Breast epithelium (tissue), 3 donors: ENCODE results near the gene CDH20.

Experiments
- CTCF ChIP-seq, 3 donors: fragments of 450-650 bp; IDR thresholded peaks; one replicate each; pipeline ENCODE4 v1.5.1; 2016 to 2017; ENCODE audit warnings: antibody characterized with exemption in 3 of 3, mild to moderate bottlenecking in 3 of 3, moderate library complexity in 3 of 3
- POLR2A ChIP-seq: fragments of 450-650 bp; IDR thresholded peaks from one replicate; pipeline ENCODE4 v1.6.1; 2016; ENCODE audit warnings: antibody characterized with exemption, mild to moderate bottlenecking, moderate library complexity
- POLR2AphosphoS5 ChIP-seq, 3 donors: sonication (generic); formaldehyde crosslinking; IDR thresholded peaks; one replicate each; pipeline ENCODE4 v1.6.1; 2017; ENCODE audit warnings: antibody characterized with exemption in 3 of 3

GRCh38 chr18:61371111-61371510, 37.9 kb downstream of the CDH20 start:
- TF ChIP-seq POLR2A (no peak), POLR2AphosphoS5 (IDR thresholded peaks at IDR 0.05) (no peak), CTCF (IDR thresholded peaks at IDR 0.05) (no peak)
